SK-N-SH treated with all-trans-retinoic acid at 6 μM for 48 hours (cell line): ENCODE measurements around the gene GNG2.

Experiments used
- ARNTL ChIP-seq: fragments of 450-650 bp; formaldehyde crosslinking; IDR thresholded peaks from 2 replicates; pipeline ENCODE4 v1.5.0; 2020; ENCODE audit warnings: low read depth, mild to moderate bottlenecking, moderate library complexity, borderline replicate concordance
- BACH2 ChIP-seq: fragments of 250-450 bp; sonication (Bioruptor Pico); IDR thresholded peaks from 2 replicates; pipeline ENCODE4 v1.9.0; 2021; ENCODE audit warnings: mild to moderate bottlenecking, borderline replicate concordance
- CSDC2 ChIP-seq: fragments of 250-450 bp; sonication (Bioruptor Pico); IDR thresholded peaks from 2 replicates; pipeline ENCODE4 v1.5.0; 2020; ENCODE audit warnings: mild to moderate bottlenecking, moderate library complexity
- CSRNP3 ChIP-seq: fragments of 250-450 bp; sonication (Bioruptor Pico); IDR thresholded peaks from 2 replicates; pipeline ENCODE4 v1.5.1; 2021; ENCODE audit warnings: mild to moderate bottlenecking, moderate library complexity
- GLIS3 ChIP-seq: fragments of 250-450 bp; sonication (Bioruptor Pico); IDR thresholded peaks from 2 replicates; pipeline ENCODE4 v1.5.0; 2020; ENCODE audit warnings: mild to moderate bottlenecking, moderate library complexity
- ISL1 ChIP-seq: fragments of 250-450 bp; sonication (Bioruptor Pico); IDR thresholded peaks from 2 replicates; pipeline ENCODE4 v2.1.2; 2022; ENCODE audit warnings: mild to moderate bottlenecking, moderate library complexity
- PATZ1 ChIP-seq: fragments of 250-450 bp; sonication (Bioruptor Pico); IDR thresholded peaks from 2 replicates; pipeline ENCODE4 v1.8.0; 2020; ENCODE audit warnings: mild to moderate bottlenecking, moderate library complexity, borderline replicate concordance
- RARB ChIP-seq: fragments of 250-450 bp; sonication (Bioruptor Pico); IDR thresholded peaks from 2 replicates; pipeline ENCODE4 v1.8.0; 2021; ENCODE audit warnings: mild to moderate bottlenecking, moderate library complexity
- TOX ChIP-seq: fragments of 250-450 bp; sonication (Bioruptor Pico); IDR thresholded peaks from 2 replicates; pipeline ENCODE4 v1.8.0; 2021; ENCODE audit warnings: mild to moderate bottlenecking, moderate library complexity, borderline replicate concordance
- ZFP3 ChIP-seq: fragments of 250-450 bp; sonication (Bioruptor Pico); IDR thresholded peaks from 2 replicates; pipeline ENCODE4 v1.5.0; 2020; ENCODE audit warnings: mild to moderate bottlenecking, moderate library complexity

GRCh38 chr14:52011523-52011922 is 151.1 kb downstream of the GNG2 start:
- TF ChIP-seq PATZ1 (no peak), CSDC2 (no peak), BACH2 (CRISPR knock-in tag) (no peak), ZFP3 (CRISPR knock-in tag) (no peak), GLIS3 (CRISPR knock-in tag) (no peak), TOX (no peak), RARB (CRISPR knock-in tag) (no peak), ISL1 (CRISPR knock-in tag) (no peak), ARNTL (CRISPR knock-in tag) (no peak), CSRNP3 (no peak)
